NT2/D1 (cell line): Measurements from ENCODE around the gene VCL.

Experiments used
- DNase-seq: peaks from one replicate; pipeline ENCODE4 v3.0.0-alpha.2; 2011; ENCODE audit warnings: low read depth, low spot score
- H3K27me3 ChIP-seq: 2 replicates; pipeline ENCODE4 v1.6.0; 2011; ENCODE audit warnings: mild to moderate bottlenecking; ENCODE audit not compliant: insufficient read length, insufficient read depth
- H3K36me3 ChIP-seq: 2 replicates; pipeline ENCODE4 v1.6.1; 2011; ENCODE audit warnings: mild to moderate bottlenecking, low read length, mixed read lengths; ENCODE audit not compliant: insufficient read depth, insufficient read length
- H3K4me1 ChIP-seq: 2 replicates; pipeline ENCODE4 v1.5.1; 2011; ENCODE audit not compliant: insufficient read depth, insufficient read length
- H3K4me3 ChIP-seq: 2 replicates; pipeline ENCODE4 v1.5.1; 2011; ENCODE audit warnings: low read depth; ENCODE audit not compliant: insufficient read length
- H3K9ac ChIP-seq: 2 replicates; pipeline ENCODE4 v1.6.0; 2011; ENCODE audit warnings: low read depth; ENCODE audit not compliant: insufficient read length
- H3K9me3 ChIP-seq: 2 replicates; pipeline ENCODE4 v1.5.1; 2011; ENCODE audit warnings: mild to moderate bottlenecking, low read length; ENCODE audit not compliant: insufficient read depth
- SUZ12 ChIP-seq: IDR thresholded peaks from 2 replicates; pipeline ENCODE4 v1.6.1; 2011; ENCODE audit not compliant: insufficient read length, insufficient read depth; ENCODE audit errors: extremely low read depth
- YY1 ChIP-seq: IDR thresholded peaks from 2 replicates; pipeline ENCODE4 v1.6.1; 2011; ENCODE audit not compliant: insufficient read length, insufficient read depth
- ZNF274 ChIP-seq: IDR thresholded peaks from 2 replicates; pipeline ENCODE4 v1.6.1; 2011; ENCODE audit warnings: mild to moderate bottlenecking, low read depth, low read length

The VCL gene

DNA sequence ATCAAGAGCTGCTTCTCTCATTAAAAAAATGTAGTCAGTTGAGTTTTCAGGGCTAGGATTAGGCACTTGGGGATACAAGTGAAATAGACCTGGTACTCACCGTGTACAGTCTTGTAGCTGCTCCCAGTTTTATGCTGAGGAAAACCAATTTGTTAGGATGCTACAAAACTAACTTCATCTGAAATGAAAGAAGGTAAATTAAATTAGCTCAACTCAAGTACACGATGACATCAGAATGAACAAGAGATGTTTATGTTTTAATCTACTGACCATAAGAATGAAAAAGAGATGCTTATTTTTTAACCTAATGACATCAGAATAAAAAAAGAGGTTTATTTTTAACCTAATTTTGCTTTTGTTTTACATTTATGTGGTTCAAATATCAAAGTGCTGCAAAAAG lies 79.0 kb downstream of the VCL start:
- no peak for DNase-seq
- H3K9me3 ChIP-seq, result no peaks in the 10 kb centered on the region
- no peak overlapping the region for H3K9ac ChIP-seq
- no peaks in the 10 kb centered on the region for H3K4me1 ChIP-seq
- H3K4me3 ChIP-seq, result no peak overlapping the region
- peaks cover 61% of the 10 kb centered on the region for H3K36me3 ChIP-seq
- H3K27me3 ChIP-seq, result no peaks in the 10 kb centered on the region
- no peak for TF ChIP-seq YY1

DNA sequence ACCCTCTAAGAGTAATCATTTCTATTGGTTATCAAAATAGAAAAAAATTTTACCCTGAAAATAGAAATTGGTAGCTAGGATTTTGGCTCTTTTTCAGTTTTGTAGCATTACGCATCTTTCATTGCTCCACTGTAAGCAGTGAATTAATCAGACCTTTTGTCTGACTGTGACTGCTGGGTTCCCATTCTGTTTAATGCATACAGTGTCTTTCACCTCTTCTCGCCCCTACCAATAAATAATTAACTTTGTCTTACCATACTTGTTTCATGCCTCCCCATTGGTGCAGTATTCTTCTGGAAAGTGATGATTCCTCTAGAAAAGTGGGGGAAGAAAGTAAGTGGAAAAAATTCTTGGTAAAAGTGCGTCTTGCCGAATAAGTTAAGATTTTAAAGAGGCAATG lies 79.5 kb downstream of the VCL start:
- no peak for DNase-seq
- Histone ChIP-seq H3K9me3 (no peaks in the 10 kb centered on the region), H3K36me3 (peaks cover 63% of the 10 kb centered on the region), H3K27me3 (no peaks in the 10 kb centered on the region), H3K4me3 (no peak overlapping the region), H3K4me1 (no peaks in the 10 kb centered on the region), H3K9ac (no peak overlapping the region)
- TF ChIP-seq YY1, result no peak
- TF ChIP-seq SUZ12, result no peak
- TF ChIP-seq ZNF274, result no peak

DNA sequence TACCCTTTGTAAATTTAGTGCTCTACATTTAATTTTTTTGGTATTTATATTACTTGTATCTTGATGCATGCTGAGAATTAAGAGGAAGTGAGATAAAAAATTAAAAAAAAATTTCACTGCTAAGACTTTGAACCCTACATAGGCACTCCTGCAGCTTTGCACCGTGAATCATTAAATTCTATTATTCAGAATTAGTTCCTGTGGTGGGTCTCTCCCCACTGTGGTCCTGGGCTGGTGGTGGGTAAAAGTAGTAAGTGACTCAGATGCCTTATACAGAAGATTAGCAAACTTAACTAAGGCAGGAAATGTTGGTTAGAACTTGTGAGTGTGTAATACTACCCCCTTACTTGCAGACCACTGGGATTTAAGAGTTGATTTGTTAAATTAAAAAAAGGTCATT lies 80.1 kb downstream of the VCL start:
- peaks cover 63% of the 10 kb centered on the region for H3K36me3 ChIP-seq
- H3K9ac ChIP-seq, result no peak overlapping the region
- H3K9me3 ChIP-seq, result no peaks in the 10 kb centered on the region
- H3K4me3 ChIP-seq, result no peak overlapping the region
- TF ChIP-seq YY1 (no peak), SUZ12 (no peak), ZNF274 (no peak)
- no peaks in the 10 kb centered on the region for H3K27me3 ChIP-seq
- no peaks in the 10 kb centered on the region for H3K4me1 ChIP-seq
- DNase-seq, result no peak

DNA sequence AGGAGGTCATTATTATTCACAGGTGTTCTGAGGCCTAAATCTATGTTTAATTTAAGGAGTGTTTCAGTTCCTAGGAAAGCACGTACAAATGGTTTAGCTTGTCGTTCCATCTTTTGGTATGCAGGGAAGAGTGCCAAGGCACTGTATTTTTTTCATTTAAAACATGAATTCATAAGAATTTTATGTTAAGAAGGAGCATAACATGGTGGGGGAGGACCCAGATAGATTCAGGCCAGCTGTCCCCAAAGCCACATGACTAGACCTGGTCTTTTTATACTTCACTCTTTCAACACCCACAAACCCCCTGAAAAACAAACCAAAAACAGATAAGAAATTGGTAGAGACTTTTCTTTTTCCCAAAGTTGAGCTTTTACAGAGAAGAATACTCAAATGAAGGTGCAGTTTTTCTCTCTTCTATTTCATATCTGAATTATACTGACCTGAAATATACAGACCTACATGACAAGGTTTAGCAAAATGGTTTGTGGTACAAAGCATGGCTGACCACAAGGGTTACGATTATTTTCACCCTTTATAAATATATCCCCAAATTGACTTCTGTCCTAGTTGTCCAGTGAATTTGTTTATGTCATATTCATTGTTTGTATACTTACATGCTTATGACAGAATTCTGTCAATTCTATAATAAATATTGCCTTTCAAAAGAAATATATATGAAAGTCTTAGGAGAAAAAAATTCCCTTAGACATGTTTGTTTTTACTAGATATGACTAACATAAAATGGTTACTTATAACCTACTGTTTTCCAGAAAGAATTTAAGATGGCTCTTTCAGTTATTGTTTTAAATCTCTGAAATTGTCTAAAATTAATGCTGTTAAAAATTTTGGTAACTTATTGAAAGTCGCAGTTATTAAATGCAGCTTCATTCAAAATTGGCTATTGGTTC lies 81.4 kb downstream of the VCL start:
- no peak for DNase-seq
- TF ChIP-seq SUZ12 (no peak), YY1 (no peak), ZNF274 (no peak)
- Histone ChIP-seq H3K9me3 (no peaks in the 10 kb centered on the region), H3K4me1 (no peaks in the 10 kb centered on the region), H3K9ac (no peak overlapping the region), H3K36me3 (peaks cover 54% of the 10 kb centered on the region), H3K27me3 (no peaks in the 10 kb centered on the region), H3K4me3 (no peak overlapping the region)

DNA sequence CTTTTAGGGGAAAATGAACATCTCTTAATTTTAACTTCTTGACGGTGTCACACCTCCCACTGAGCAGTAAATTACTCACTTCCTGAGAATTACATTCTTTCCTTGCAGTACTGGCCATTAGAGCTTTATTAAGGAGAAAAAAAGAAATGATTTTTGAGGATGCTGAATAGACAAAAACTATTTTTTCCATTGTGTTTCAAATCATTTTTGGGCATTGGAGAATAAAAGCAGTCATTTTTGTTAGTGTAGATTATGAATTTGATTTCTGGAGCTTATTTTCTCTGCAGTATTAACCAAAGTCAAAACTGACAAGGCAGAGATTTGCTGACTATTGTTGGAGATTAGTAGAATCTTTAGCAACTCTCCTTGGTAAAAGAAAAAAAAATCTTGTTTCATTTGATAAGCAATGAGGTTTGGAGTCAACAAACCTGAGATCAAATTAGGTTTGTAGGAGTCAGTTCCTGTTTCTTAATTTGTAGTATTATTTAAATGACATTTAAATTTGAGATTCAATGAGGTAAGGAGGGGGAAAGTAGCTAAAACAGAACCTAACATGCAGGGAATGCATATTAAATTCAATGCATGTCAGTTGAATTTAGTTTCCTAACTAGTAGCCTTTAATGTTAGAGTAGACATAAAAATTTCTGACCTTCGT lies 82.1 kb downstream of the VCL start:
- Histone ChIP-seq H3K36me3 (peaks cover 51% of the 10 kb centered on the region), H3K4me3 (no peak overlapping the region), H3K4me1 (no peaks in the 10 kb centered on the region), H3K9ac (no peak overlapping the region), H3K27me3 (no peaks in the 10 kb centered on the region), H3K9me3 (no peaks in the 10 kb centered on the region)
- TF ChIP-seq YY1 (no peak), SUZ12 (no peak)
- no peak for DNase-seq

DNA sequence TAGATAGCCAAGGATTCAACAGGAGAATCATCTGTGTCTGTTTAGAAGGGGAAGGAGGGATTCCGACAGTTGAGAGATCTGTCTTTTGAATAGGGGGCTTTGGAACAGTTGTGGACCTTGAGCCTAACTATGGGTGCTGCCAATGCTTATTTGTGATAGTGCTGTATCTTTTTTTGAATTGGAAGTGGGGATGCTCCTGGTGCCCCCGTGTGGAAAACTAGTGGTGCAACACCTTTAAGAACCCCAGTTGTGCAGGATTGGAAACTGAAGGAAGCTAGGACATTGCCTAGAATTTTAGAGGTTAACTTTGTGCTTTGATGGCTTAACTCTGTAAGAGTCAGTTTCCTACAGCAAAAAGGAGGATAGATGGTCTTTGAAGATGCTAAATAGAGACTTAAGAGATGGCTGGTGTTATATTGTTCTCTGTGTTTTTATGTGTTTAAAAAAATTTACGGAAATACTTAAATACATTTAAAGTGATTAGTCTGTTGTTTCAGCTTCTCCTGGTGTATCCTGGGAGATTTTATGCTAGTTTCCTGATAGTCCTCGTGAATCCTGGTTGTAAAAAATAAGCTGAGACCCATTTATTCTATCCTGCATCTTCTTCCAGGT lies 83.4 kb downstream of the VCL start:
- TF ChIP-seq SUZ12, result no peak
- no peak for TF ChIP-seq YY1
- no peak for TF ChIP-seq ZNF274
- Histone ChIP-seq H3K9me3 (no peaks in the 10 kb centered on the region), H3K4me3 (no peak overlapping the region), H3K4me1 (no peaks in the 10 kb centered on the region), H3K36me3 (peaks cover 49% of the 10 kb centered on the region), H3K9ac (no peak overlapping the region), H3K27me3 (no peaks in the 10 kb centered on the region)
- DNase-seq, result peak; percentile 22

DNA sequence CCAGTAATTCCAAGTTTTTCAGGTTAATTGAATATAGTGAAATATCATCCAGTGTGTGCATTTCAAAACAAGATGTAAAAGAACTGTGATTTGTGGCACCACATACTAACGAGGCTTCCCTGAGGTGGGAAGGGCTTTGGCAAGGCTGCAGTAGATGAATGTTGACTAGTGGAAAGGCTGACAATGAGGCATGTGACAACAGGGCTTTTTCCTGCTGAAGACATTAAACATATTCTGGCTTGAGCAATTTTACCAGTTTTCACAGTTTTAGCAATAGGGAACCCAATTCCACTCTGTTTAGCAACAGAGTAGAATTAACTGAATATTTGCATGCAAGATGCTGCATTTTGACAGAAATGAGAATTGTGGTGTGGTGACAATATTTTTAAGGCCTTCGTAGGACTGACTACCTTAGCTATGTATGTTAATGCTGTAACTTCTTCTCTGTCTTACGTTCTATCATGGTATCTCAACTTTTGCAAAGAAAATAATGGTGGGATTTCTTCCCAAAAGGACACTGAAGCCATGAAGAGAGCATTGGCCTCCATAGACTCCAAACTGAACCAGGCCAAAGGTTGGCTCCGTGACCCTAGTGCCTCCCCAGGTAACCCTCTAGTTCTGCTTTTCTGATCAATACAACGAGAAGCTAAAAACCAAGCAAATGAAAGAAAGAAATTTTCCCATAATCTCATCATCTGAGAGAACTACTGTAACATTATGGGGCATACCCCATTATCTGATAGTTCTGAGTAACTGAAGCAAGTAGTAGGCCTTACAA lies 84.2 kb downstream of the VCL start:
- TF ChIP-seq YY1, result no peak
- no peak for TF ChIP-seq ZNF274
- no peak for TF ChIP-seq SUZ12
- Histone ChIP-seq H3K4me3 (no peak overlapping the region), H3K27me3 (no peaks in the 10 kb centered on the region), H3K9me3 (no peaks in the 10 kb centered on the region), H3K9ac (no peak overlapping the region), H3K36me3 (peaks cover 45% of the 10 kb centered on the region), H3K4me1 (no peaks in the 10 kb centered on the region)
- DNase-seq, result no peak
